BLaER1 (cell line): ENCODE results near the gene IGLL5.
"Not testable (repeated sequence)": the region's sequence is repeated elsewhere in the genome, so short reads cannot be mapped to it uniquely, and the experiment has no call there.

ENCODE experiments used
- H3K27ac ChIP-seq: shearing (Covaris generic); formaldehyde crosslinking; 2 replicates; pipeline ENCODE4 v1.8.1; 2022
- H3K27me3 ChIP-seq: shearing (Covaris generic); formaldehyde crosslinking; 2 replicates; pipeline ENCODE4 v1.8.1; 2022
- H3K36me3 ChIP-seq: shearing (Covaris generic); formaldehyde crosslinking; 2 replicates; pipeline ENCODE4 v1.8.1; 2022
- H3K4me1 ChIP-seq: shearing (Covaris generic); formaldehyde crosslinking; 2 replicates; pipeline ENCODE4 v1.8.1; 2022
- H3K4me2 ChIP-seq: shearing (Covaris generic); formaldehyde crosslinking; 2 replicates; pipeline ENCODE4 v1.8.1; 2022
- H3K4me3 ChIP-seq: shearing (Covaris generic); formaldehyde crosslinking; 2 replicates; pipeline ENCODE4 v1.8.1; 2022
- H3K9ac ChIP-seq: shearing (Covaris generic); formaldehyde crosslinking; 2 replicates; pipeline ENCODE4 v1.8.1; 2022
- H3K9me3 ChIP-seq: shearing (Covaris generic); formaldehyde crosslinking; 2 replicates; pipeline ENCODE4 v1.8.1; 2022
- H4K20me1 ChIP-seq: shearing (Covaris generic); formaldehyde crosslinking; 2 replicates; pipeline ENCODE4 v1.8.1; 2022
- Cebpa-rat ChIP-seq: shearing (Covaris generic); IDR thresholded peaks from 2 replicates; pipeline ENCODE4 v1.8.1; 2022

The IGLL5 gene

DNA sequence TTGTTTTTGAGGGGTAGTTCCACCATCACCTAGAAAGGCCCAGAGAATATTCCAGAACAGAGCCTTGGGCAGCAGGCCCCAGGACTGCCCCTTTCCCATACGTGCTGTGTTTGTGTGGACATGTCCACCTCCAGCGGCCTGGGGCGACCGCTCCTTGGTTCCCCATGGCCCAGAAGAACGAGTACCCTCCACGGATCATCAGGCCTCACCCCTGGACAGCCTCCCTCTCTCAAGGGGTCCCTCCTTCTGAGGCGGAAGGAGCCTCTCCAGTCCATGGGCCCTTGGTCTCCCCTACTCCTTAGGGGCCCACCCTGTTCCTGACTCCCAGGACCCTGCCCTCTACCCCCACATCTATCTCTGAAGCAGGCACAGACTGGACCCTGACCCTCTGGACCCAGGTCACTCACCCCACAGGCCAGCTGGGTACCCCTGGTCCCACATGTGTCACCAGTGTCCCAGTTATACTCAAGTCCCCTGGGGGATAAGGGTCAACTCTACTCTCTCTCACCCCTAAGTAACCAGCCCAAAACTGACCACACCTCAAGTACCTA lies 32.6 kb downstream of the IGLL5 start:
- H3K9ac ChIP-seq: no peak overlapping the region
- H3K4me3 ChIP-seq: no peak overlapping the region
- H3K36me3 ChIP-seq: no peaks in the 10 kb centered on the region
- peaks cover 93% of the 10 kb centered on the region for H3K4me1 ChIP-seq
- H3K27me3 ChIP-seq: no peaks in the 10 kb centered on the region
- H4K20me1 ChIP-seq: no peaks in the 10 kb centered on the region
- no peaks in the 10 kb centered on the region for H3K9me3 ChIP-seq
- peak overlapping the region; percentile 51 for H3K4me2 ChIP-seq
- H3K27ac ChIP-seq: peak overlapping the region; percentile 10; the same call in 1 of the 2 replicates
- TF ChIP-seq Cebpa-rat: no peak

DNA sequence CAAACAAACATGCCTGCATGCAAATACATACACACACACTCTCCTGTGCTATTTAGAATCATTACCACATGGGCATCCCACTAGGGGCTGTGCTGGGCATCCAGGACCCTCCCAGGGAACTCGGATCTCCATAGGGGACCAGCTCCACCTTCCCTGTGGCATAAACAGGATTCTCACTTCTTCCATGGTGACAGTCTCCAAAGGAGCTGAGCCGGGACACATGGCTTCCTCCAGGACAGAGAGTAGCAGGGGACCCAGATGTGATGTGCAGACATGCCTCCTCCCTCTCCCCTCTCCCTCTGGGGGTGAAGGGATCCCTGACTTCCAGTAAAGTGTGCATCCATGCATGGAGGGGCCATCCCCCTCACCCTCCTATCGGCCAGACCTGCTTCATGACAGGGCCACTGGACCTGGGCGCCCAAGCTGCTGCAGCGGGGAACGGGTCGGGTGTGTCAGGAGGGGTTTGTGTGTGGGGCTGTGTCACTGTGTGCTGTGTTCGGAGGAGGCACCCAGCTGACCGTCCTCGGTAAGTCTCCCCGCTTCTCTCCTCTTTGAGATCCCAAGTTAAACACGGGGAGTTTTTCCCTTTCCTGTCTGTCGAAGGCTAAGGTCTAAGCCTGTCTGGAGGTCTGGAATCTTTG lies 33.4 kb downstream of the IGLL5 start:
- Histone ChIP-seq H3K4me1 (peaks cover 95% of the 10 kb centered on the region), H3K27me3 (no peaks in the 10 kb centered on the region), H3K9ac (peak overlapping the region; percentile 38; the same call in 1 of the 2 replicates)

DNA sequence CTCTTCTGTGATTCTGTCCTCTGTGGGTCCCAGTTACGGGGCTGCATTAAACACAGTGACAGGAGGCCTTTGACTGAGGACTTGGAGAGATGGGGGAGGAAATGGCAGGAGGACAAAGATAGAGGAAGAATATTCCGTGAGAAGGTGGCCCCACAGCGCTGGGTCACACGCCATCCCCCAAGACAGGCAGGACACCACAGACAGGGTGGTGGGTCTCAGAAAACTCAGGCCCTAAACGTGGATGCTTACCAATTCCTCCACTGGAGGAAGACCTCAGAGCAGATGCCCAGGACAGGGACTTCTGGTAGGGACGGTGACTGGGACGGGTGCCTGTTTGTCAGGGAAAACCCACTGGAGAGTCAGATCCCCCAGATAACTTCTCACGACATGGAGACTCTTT lies 34.0 kb downstream of the IGLL5 start:
- H3K36me3 ChIP-seq: no peaks in the 10 kb centered on the region
- H3K27me3 ChIP-seq: no peaks in the 10 kb centered on the region
- peak overlapping the region; percentile 51 for H3K4me2 ChIP-seq

More for the DNA sequence above, 33.4 kb downstream of the IGLL5 start:
- Histone ChIP-seq H3K9me3 (no peaks in the 10 kb centered on the region), H3K4me2 (peak overlapping the region; percentile 51), H4K20me1 (no peaks in the 10 kb centered on the region), H3K27ac (peak overlapping the region; percentile 58), H3K36me3 (no peaks in the 10 kb centered on the region), H3K4me3 (no peak overlapping the region)
- no peak for TF ChIP-seq Cebpa-rat

DNA sequence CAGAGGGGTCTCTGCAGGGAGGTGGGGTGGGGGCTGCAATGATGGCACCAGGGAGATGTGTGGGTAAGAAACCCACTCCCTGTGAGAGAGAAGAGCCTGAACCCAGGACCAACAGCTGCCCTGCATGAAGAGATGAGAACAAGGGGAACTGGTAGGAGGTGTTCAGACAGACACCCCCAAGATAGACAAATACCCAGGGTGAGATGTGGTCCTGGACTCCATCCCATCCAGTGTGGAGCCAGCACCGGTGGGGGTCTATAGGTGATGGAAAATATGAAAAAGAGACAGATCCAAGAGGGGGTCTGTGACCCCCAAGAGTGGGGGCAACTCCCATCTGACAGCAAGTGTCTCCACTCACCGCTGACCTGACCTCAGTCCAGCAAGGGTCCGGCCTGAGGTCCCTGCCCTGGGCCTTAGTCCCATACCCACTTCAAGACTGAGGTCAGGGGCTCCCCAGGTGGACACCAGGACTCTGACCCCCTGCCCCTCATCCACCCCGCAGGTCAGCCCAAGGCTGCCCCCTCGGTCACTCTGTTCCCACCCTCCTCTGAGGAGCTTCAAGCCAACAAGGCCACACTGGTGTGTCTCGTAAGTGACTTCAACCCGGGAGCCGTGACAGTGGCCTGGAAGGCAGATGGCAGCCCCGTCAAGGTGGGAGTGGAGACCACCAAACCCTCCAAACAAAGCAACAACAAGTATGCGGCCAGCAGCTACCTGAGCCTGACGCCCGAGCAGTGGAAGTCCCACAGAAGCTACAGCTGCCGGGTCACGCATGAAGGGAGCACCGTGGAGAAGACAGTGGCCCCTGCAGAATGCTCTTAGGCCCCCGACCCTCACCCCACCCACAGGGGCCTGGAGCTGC lies 34.7 kb downstream of the IGLL5 start:
- not testable (repeated sequence) for H3K27me3 ChIP-seq, H4K20me1 ChIP-seq, H3K36me3 ChIP-seq, H3K9me3 ChIP-seq, H3K4me3 ChIP-seq
- Histone ChIP-seq H3K9ac (0 out of 2 replicates have a peak overlapping the region, but pooled peaks have one; percentile 27), H3K4me2 (peak overlapping the region; percentile 51), H3K27ac (peak overlapping the region; percentile 58; the same call in 1 of the 2 replicates), H3K4me1 (peaks cover 97% of the 10 kb centered on the region)

More for the DNA sequence above, 34.0 kb downstream of the IGLL5 start:
- Histone ChIP-seq H3K4me1 (peaks cover 96% of the 10 kb centered on the region), H3K9ac (0 out of 2 replicates have a peak overlapping the region, but pooled peaks have one; percentile 27), H3K27ac (peak overlapping the region; percentile 58), H3K4me3 (no peak overlapping the region), H3K9me3 (no peaks in the 10 kb centered on the region), H4K20me1 (no peaks in the 10 kb centered on the region)
- no peak for TF ChIP-seq Cebpa-rat

DNA sequence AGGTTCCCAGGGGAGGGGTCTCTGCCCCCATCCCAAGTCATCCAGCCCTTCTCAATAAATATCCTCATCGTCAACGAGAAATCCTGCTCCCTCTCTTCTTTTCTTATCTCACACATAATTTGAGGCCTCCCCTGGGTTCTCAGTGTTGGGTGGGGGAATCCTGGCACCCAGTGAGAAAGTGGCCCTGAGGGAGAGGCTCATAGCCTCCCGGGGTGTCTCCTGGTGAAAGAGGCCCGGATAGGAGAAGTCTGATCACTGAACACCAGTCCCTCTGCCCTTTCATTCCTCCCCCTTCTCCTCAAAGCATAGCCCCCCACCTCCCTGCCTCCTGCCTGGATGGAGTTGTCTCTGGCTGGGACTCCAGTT lies 35.3 kb downstream of the IGLL5 start:
- H3K9me3 ChIP-seq: no peaks in the 10 kb centered on the region
- H3K9ac ChIP-seq: no peak overlapping the region
- H3K36me3 ChIP-seq: no peaks in the 10 kb centered on the region
- TF ChIP-seq Cebpa-rat: no peak
- no peak overlapping the region for H3K27ac ChIP-seq
- H3K4me2 ChIP-seq: peak overlapping the region; percentile 13
- H4K20me1 ChIP-seq: no peaks in the 10 kb centered on the region
- no peak overlapping the region for H3K4me3 ChIP-seq
- no peaks in the 10 kb centered on the region for H3K27me3 ChIP-seq
- peaks cover 97% of the 10 kb centered on the region for H3K4me1 ChIP-seq

- Histone ChIP-seq H3K36me3 (no peaks in the 10 kb centered on the region), H3K27ac (no peak overlapping the region), H3K9ac (no peak overlapping the region), H3K27me3 (no peaks in the 10 kb centered on the region), H3K9me3 (no peaks in the 10 kb centered on the region), H3K4me1 (peaks cover 97% of the 10 kb centered on the region), H3K4me2 (peak overlapping the region; percentile 88), H3K4me3 (no peak overlapping the region), H4K20me1 (no peaks in the 10 kb centered on the region)
- no peak for TF ChIP-seq Cebpa-rat
Observed at GRCh38 chr22:22923379-22923778, 35.8 kb downstream of the IGLL5 start.

GRCh38 chr22:22923930-22924329 lies 36.3 kb downstream of the IGLL5 start:
- TF ChIP-seq Cebpa-rat: no peak
- Histone ChIP-seq H3K27me3 (no peaks in the 10 kb centered on the region), H3K4me2 (peak overlapping the region; percentile 88), H3K27ac (peak overlapping the region; percentile 82), H3K36me3 (no peaks in the 10 kb centered on the region), H3K9ac (peak overlapping the region; percentile 34; the same call in 1 of the 2 replicates), H4K20me1 (no peaks in the 10 kb centered on the region), H3K4me3 (no peak overlapping the region), H3K9me3 (no peaks in the 10 kb centered on the region), H3K4me1 (peaks cover 97% of the 10 kb centered on the region)

- H3K4me1 ChIP-seq: peaks cover 97% of the 10 kb centered on the region
- peak overlapping the region; percentile 34; the same call in 1 of the 2 replicates for H3K9ac ChIP-seq
- no peaks in the 10 kb centered on the region for H3K9me3 ChIP-seq
- no peaks in the 10 kb centered on the region for H3K36me3 ChIP-seq
- no peaks in the 10 kb centered on the region for H4K20me1 ChIP-seq
- peak overlapping the region; percentile 82 for H3K27ac ChIP-seq
- no peaks in the 10 kb centered on the region for H3K27me3 ChIP-seq
- TF ChIP-seq Cebpa-rat: no peak
- H3K4me3 ChIP-seq: no peak overlapping the region
- peak overlapping the region; percentile 88 for H3K4me2 ChIP-seq
Observed at GRCh38 chr22:22924369-22925145, 36.9 kb downstream of the IGLL5 start.

GRCh38 chr22:22925146-22925804 lies 37.7 kb downstream of the IGLL5 start:
- H3K9me3 ChIP-seq: no peaks in the 10 kb centered on the region
- H4K20me1 ChIP-seq: no peaks in the 10 kb centered on the region
- peaks cover 97% of the 10 kb centered on the region for H3K4me1 ChIP-seq
- peak overlapping the region; percentile 82 for H3K27ac ChIP-seq
- H3K27me3 ChIP-seq: no peaks in the 10 kb centered on the region
- no peaks in the 10 kb centered on the region for H3K36me3 ChIP-seq
- peak overlapping the region; percentile 46; the same call in 1 of the 2 replicates for H3K9ac ChIP-seq
- TF ChIP-seq Cebpa-rat: no peak
- peak overlapping the region; percentile 88 for H3K4me2 ChIP-seq
- H3K4me3 ChIP-seq: no peak overlapping the region
